Measurements from ENCODE around the gene LHFPL4.

The LHFPL4 gene

GRCh38 chr3:9469986-9470385 is 83.6 kb downstream of the LHFPL4 start:
- no peak for TF ChIP-seq NFRKB (IDR thresholded peaks at IDR 0.05)
- CTCF ChIA-PET = interaction anchor here (0.6 kb wide), 1 partner anchor 11 kb away, joined by 3 read pairs; no protein-coding TSS in a partner anchor
- no peak for DNase-seq (ENCODE audit: extremely low spot score)
- POLR2A ChIA-PET = no interaction called here

DNA sequence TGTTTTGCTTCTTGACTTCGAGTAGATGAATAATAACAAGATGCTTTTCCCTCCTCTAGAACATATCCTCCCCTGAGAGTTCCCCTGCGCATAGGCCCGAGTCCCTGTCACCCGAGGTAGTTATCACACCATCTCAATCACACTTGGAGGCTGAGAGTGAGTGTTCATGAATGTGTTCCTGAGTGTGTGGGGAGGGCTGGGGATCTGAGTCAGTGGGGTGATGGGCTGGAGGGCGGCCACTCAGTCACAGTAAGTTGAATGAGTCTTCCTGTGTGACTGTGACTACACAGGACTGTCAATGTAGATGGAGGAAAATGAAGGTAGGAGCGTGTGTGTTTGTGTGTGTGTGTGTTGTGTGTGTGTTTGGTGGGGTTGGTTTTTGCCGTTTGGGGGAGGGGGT is 85.2 kb downstream of the LHFPL4 start:
- ChIA-PET CTCF (no interaction called here), POLR2A (no interaction called here)
- no peak for TF ChIP-seq FOXK2 (IDR thresholded peaks at IDR 0.05)
- no peak for TF ChIP-seq L3MBTL2 (conservative IDR thresholded peaks at IDR 0.05)
- TF ChIP-seq LEF1 (IDR thresholded peaks at IDR 0.05; ENCODE audit: borderline replicate concordance) = no peak
- TF ChIP-seq SUZ12 (IDR thresholded peaks at IDR 0.05) = no peak
- TF ChIP-seq CTBP1 (IDR thresholded peaks at IDR 0.05; ENCODE audit: borderline replicate concordance) = no peak
- no peak for TF ChIP-seq FOXM1 (IDR thresholded peaks at IDR 0.05; ENCODE audit: borderline replicate concordance)
- no peak for TF ChIP-seq ZNF384 (IDR thresholded peaks at IDR 0.05)
- no peak for TF ChIP-seq PKNOX1 (IDR thresholded peaks at IDR 0.05)
- TF ChIP-seq NFRKB (IDR thresholded peaks at IDR 0.05) = no peak
- TF ChIP-seq SP1 (IDR thresholded peaks at IDR 0.05) = no peak
- no peak for TF ChIP-seq TARDBP (IDR thresholded peaks at IDR 0.05)
- TF ChIP-seq BHLHE40 (IDR thresholded peaks at IDR 0.05; ENCODE audit: borderline replicate concordance) = no peak
- TF ChIP-seq ARNT (IDR thresholded peaks at IDR 0.05) = no peak
- no peak for TF ChIP-seq FOXA1 (IDR thresholded peaks at IDR 0.05)
- no peak for TF ChIP-seq HDGF (IDR thresholded peaks at IDR 0.05; ENCODE audit: borderline replicate concordance)

DNA sequence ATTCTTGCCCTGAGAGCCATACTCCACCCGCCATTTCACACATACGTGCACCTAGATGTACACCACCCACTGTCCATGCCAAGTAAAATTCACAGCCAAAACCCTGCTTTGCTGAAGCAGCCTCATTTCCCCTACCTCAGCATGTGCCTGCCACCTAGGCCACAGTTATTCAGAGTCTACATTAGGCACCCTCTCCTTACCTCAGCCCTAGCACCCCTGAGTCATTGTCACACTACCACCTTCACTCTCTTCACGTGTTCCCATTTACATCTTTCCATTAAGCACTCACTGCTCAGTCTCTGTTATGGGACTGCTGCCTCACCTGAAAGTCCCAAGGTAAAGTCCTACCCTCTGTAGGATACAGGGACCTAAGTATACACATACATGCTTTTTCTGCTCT is 86.2 kb downstream of the LHFPL4 start:
- POLR2A ChIA-PET = no interaction called here
- DNase-seq (ENCODE audit: extremely low spot score) = no peak
- no peak for TF ChIP-seq TARDBP (IDR thresholded peaks at IDR 0.05)
- TF ChIP-seq ELF4 (IDR thresholded peaks at IDR 0.05) = no peak
- TF ChIP-seq LEF1 (IDR thresholded peaks at IDR 0.05; ENCODE audit: borderline replicate concordance) = no peak
- no peak for TF ChIP-seq SUZ12 (IDR thresholded peaks at IDR 0.05)
- TF ChIP-seq NFRKB (IDR thresholded peaks at IDR 0.05) = no peak
- no peak for TF ChIP-seq ZNF384 (IDR thresholded peaks at IDR 0.05)
- no peak for TF ChIP-seq FOXA1 (IDR thresholded peaks at IDR 0.05)
- no peak for TF ChIP-seq SP1 (IDR thresholded peaks at IDR 0.05)
- CTCF ChIA-PET = no interaction called here

More for the DNA sequence above, 85.2 kb downstream of the LHFPL4 start:
- no peak for DNase-seq (ENCODE audit: extremely low spot score)

- DNase-seq (ENCODE audit: extremely low spot score) = no peak
- TF ChIP-seq CTBP1 (IDR thresholded peaks at IDR 0.05; ENCODE audit: borderline replicate concordance) (no peak), ZNF384 (IDR thresholded peaks at IDR 0.05) (no peak), PKNOX1 (IDR thresholded peaks at IDR 0.05) (no peak), ELF4 (IDR thresholded peaks at IDR 0.05) (no peak), SP1 (IDR thresholded peaks at IDR 0.05) (no peak), TARDBP (IDR thresholded peaks at IDR 0.05) (no peak), HDGF (IDR thresholded peaks at IDR 0.05; ENCODE audit: borderline replicate concordance) (no peak), SUZ12 (IDR thresholded peaks at IDR 0.05) (no peak), NFRKB (IDR thresholded peaks at IDR 0.05) (no peak), BHLHE40 (IDR thresholded peaks at IDR 0.05; ENCODE audit: borderline replicate concordance) (no peak), LEF1 (IDR thresholded peaks at IDR 0.05; ENCODE audit: borderline replicate concordance) (no peak), L3MBTL2 (conservative IDR thresholded peaks at IDR 0.05) (no peak), FOXA1 (IDR thresholded peaks at IDR 0.05) (no peak), ARNT (IDR thresholded peaks at IDR 0.05) (no peak), FOXM1 (IDR thresholded peaks at IDR 0.05; ENCODE audit: borderline replicate concordance) (no peak), FOXK2 (IDR thresholded peaks at IDR 0.05) (no peak)
- ChIA-PET POLR2A (interaction anchor here (0.9 kb wide), 1 partner anchor 93 kb away, joined by 3 read pairs; the partner anchor contains the start of gene THUMPD3), CTCF (no interaction called here)
Measured at GRCh38 chr3:9455596-9456131, 98.0 kb downstream of the LHFPL4 start.

DNA sequence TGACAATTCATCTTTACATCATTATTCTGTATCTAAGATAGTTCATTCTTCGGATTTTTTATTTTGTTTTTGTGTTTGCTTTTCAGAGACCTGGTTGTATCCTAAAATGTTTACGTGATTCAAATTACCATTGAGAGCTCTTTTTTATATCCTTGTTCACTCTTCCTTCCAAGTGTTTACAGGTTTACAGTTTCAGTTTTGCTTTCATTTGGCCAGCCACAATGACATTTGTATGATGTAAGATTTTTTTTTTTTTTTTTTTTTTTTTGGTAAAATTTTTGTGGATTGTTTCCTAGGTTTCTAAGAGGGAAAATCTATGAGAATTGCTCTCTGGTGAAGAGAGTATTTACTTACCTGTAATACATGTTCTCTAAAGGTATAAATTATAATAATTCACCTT is 101.2 kb downstream of the LHFPL4 start:
- no peak for TF ChIP-seq LEF1 (IDR thresholded peaks at IDR 0.05; ENCODE audit: borderline replicate concordance)
- TF ChIP-seq FOXA1 (IDR thresholded peaks at IDR 0.05) = no peak
- TF ChIP-seq PKNOX1 (IDR thresholded peaks at IDR 0.05) = no peak
- no peak for TF ChIP-seq ARNT (IDR thresholded peaks at IDR 0.05)
- TF ChIP-seq L3MBTL2 (conservative IDR thresholded peaks at IDR 0.05) = no peak
- TF ChIP-seq ELF4 (IDR thresholded peaks at IDR 0.05) = no peak
- TF ChIP-seq FOXM1 (IDR thresholded peaks at IDR 0.05; ENCODE audit: borderline replicate concordance) = no peak
- no peak for TF ChIP-seq CTBP1 (IDR thresholded peaks at IDR 0.05; ENCODE audit: borderline replicate concordance)
- POLR2A ChIA-PET = interaction anchor here (1.2 kb wide), 2 partner anchors 56 to 90 kb away, joined by 3 read pairs; partner anchors contain the start of gene THUMPD3
- DNase-seq (ENCODE audit: extremely low spot score) = no peak
- CTCF ChIA-PET = interaction anchor here (1.3 kb wide), 1 partner anchor 99 kb away, joined by 3 read pairs; no protein-coding TSS in a partner anchor

DNA sequence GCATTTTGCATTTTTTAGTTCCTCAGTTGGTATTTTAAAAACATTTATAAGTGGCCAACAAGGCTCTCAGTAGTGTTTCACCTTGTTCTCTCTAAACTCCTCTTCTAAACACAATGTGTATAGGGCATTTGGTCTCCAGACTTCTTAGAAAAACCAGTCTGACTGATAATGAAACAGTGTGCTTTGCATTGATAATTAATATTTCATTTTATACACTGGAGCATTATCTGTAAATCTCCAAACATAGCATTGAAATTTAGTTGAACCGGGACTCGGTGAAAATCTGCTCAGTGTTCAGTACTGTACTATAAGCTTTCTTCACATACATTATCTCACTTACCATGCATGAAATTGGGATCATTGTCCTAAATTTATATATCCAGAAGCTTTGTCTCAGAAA is 102.6 kb downstream of the LHFPL4 start:
- TF ChIP-seq L3MBTL2 (conservative IDR thresholded peaks at IDR 0.05) (no peak), TARDBP (IDR thresholded peaks at IDR 0.05) (no peak), PKNOX1 (IDR thresholded peaks at IDR 0.05) (no peak), FOXM1 (IDR thresholded peaks at IDR 0.05; ENCODE audit: borderline replicate concordance) (no peak), HDGF (IDR thresholded peaks at IDR 0.05; ENCODE audit: borderline replicate concordance) (no peak), LEF1 (IDR thresholded peaks at IDR 0.05; ENCODE audit: borderline replicate concordance) (no peak), BHLHE40 (IDR thresholded peaks at IDR 0.05; ENCODE audit: borderline replicate concordance) (no peak), SP1 (IDR thresholded peaks at IDR 0.05) (no peak), ELF4 (IDR thresholded peaks at IDR 0.05) (no peak), CTBP1 (IDR thresholded peaks at IDR 0.05; ENCODE audit: borderline replicate concordance) (no peak), SUZ12 (IDR thresholded peaks at IDR 0.05) (no peak), FOXK2 (IDR thresholded peaks at IDR 0.05) (no peak), NFRKB (IDR thresholded peaks at IDR 0.05) (no peak), ZNF384 (IDR thresholded peaks at IDR 0.05) (no peak), FOXA1 (IDR thresholded peaks at IDR 0.05) (no peak), ARNT (IDR thresholded peaks at IDR 0.05) (no peak)
- ChIA-PET CTCF (no interaction called here), POLR2A (no interaction called here)
- DNase-seq (ENCODE audit: extremely low spot score) = no peak
